Endothelial cell of umbilical vein (primary cell): ENCODE measurements around the gene PAPPA2.

ENCODE experiments used
- CTCF ChIP-seq, 2 donors: IDR thresholded peaks; 1 replicate in 1 of 2; 2 replicates in 1 of 2; pipeline ENCODE4 v1.5.1; 2011; ENCODE audit warnings: low read length in 2 of 2, mild to moderate bottlenecking in 2 of 2, moderate library complexity in 2 of 2, control low read depth in 1 of 2, inconsistent platforms in 1 of 2, low read depth in 1 of 2; ENCODE audit not compliant: insufficient read depth in 1 of 2; ENCODE audit errors: extremely low read depth in 1 of 2
- EZH2 ChIP-seq: IDR thresholded peaks from 2 replicates; pipeline ENCODE4 v1.6.1; 2012; ENCODE audit warnings: borderline replicate concordance, low read depth, mild to moderate bottlenecking, moderate library complexity, low read length, inconsistent platforms; ENCODE audit not compliant: severe bottlenecking
- FOS ChIP-seq: IDR thresholded peaks from 2 replicates; pipeline ENCODE4 v1.6.1; 2011; ENCODE audit warnings: mild to moderate bottlenecking, low read length, moderate library complexity, borderline replicate concordance; ENCODE audit not compliant: insufficient read depth
- GATA2 ChIP-seq: IDR thresholded peaks from 2 replicates; pipeline ENCODE4 v1.7.0; 2011; ENCODE audit warnings: low read depth, mild to moderate bottlenecking, moderate library complexity, mixed read lengths, low read length; ENCODE audit not compliant: insufficient read length, insufficient read depth
- JUN ChIP-seq: IDR thresholded peaks from 2 replicates; pipeline ENCODE4 v1.6.1; 2011; ENCODE audit warnings: borderline replicate concordance, low read depth; ENCODE audit not compliant: insufficient read length, insufficient read depth
- MAX ChIP-seq: IDR thresholded peaks from 2 replicates; pipeline ENCODE4 v1.6.1; 2011; ENCODE audit not compliant: insufficient read depth, insufficient read length
- MYC ChIP-seq: IDR thresholded peaks from one replicate; pipeline ENCODE4 v1.6.1; 2011; ENCODE audit warnings: mild to moderate bottlenecking, low read depth, low read length
- POLR2A ChIP-seq: IDR thresholded peaks from 2 replicates; pipeline ENCODE4 v1.6.1; 2012; ENCODE audit warnings: low read depth, mild to moderate bottlenecking, control low read depth, low read length
- POLR2AphosphoS5 ChIP-seq: IDR thresholded peaks from 2 replicates; pipeline ENCODE4 v1.6.1; 2012; ENCODE audit warnings: low read depth, mild to moderate bottlenecking, control low read depth, low read length, moderate library complexity; ENCODE audit not compliant: insufficient read depth

- TF ChIP-seq MYC (no peak), CTCF (IDR thresholded peaks at IDR 0.05; ENCODE audit: extremely low read depth in 1 of 2, insufficient read depth in 1 of 2, low read depth in 1 of 2, low read length in 2 of 2) (no peak), EZH2 (no peak), POLR2A (no peak), GATA2 (no peak), FOS (no peak), JUN (no peak), POLR2AphosphoS5 (no peak), MAX (no peak)
Observed at GRCh38 chr1:176705585-176705984, 242.6 kb downstream of the PAPPA2 start.
